Ascending aorta (tissue), 2 donors: ENCODE results near the gene SOX11. TPM values are rescaled to one million over a fixed set of nuclear protein-coding genes. Genes with fewer than 3 reads are reported as not detected.

ENCODE experiments used
- DNase-seq, 2 donors: peaks; one replicate each; pipeline ENCODE4 v3.0.0-alpha.2; 2019; ENCODE audit warnings: low spot score in 2 of 2
- H3K27ac ChIP-seq, 2 donors: fragments of 200-600 bp; sonication (generic); one replicate each; pipeline ENCODE4 v1.5.1; 2016 to 2017; ENCODE audit warnings: mild to moderate bottlenecking in 1 of 2
- H3K27me3 ChIP-seq: fragments of 200-600 bp; sonication (generic); one replicate; pipeline ENCODE4 v1.5.1; 2017
- H3K36me3 ChIP-seq, 2 donors: fragments of 200-600 bp; sonication (generic); one replicate each; pipeline ENCODE4 v1.5.1; 2016
- H3K4me1 ChIP-seq, 2 donors: fragments of 200-600 bp; sonication (generic); one replicate each; pipeline ENCODE4 v1.5.1; 2016 to 2017; ENCODE audit warnings: mild to moderate bottlenecking in 1 of 2
- H3K4me3 ChIP-seq, 2 donors: fragments of 200-600 bp; sonication (generic); one replicate each; pipeline ENCODE4 v1.5.1; 2016 to 2017; ENCODE audit warnings: mild to moderate bottlenecking in 1 of 2
- H3K9me3 ChIP-seq, 2 donors: fragments of 200-600 bp; sonication (generic); one replicate each; pipeline ENCODE4 v1.5.1; 2016
- CTCF ChIP-seq, 3 experiments: fragments of 200-600 bp in 2 of 3; fragments of 450-650 bp in 1 of 3; sonication (generic) in 2 of 3; IDR thresholded peaks; one replicate each; pipeline ENCODE4 v1.5.1; 2016 to 2019; ENCODE audit warnings: antibody characterized with exemption in 3 of 3, mild to moderate bottlenecking in 1 of 3, moderate library complexity in 1 of 3
- intact Hi-C: fragments of 100-400 bp; cut with DNase I; formaldehyde crosslinking; loops from one replicate; pipeline ENCODE4 v1.15.1; 2023
- total RNA-seq: library from RNA; depleted of rRNA; stranded (reverse); fragments of >200 nt; gene quantifications from one replicate; pipeline ENCODE4 v1.1.0, GENCODE V29; 2016

The SOX11 gene
- total RNA-seq, 1 donor from 2014 or later: not detected

- H3K4me1 ChIP-seq: peaks cover 0 to 2% of the 10 kb centered on the region in 2 donors
- DNase-seq: no peak
- no peak overlapping the region for H3K4me3 ChIP-seq
- no peak overlapping the region for H3K27ac ChIP-seq
- peaks cover 16% of the 10 kb centered on the region for H3K27me3 ChIP-seq
- TF ChIP-seq CTCF (IDR thresholded peaks at IDR 0.05): no peak
- intact Hi-C loops: no loop called here
- no peaks in the 10 kb centered on the region for H3K36me3 ChIP-seq
- H3K9me3 ChIP-seq: no peaks in the 10 kb centered on the region
Measured at GRCh38 chr2:5689750-5690149, 2.4 kb upstream of the SOX11 start.

- H3K4me1 ChIP-seq: peaks cover 0 to 2% of the 10 kb centered on the region in 2 donors
- H3K4me3 ChIP-seq: no peak overlapping the region
- DNase-seq: no peak
- H3K9me3 ChIP-seq: no peaks in the 10 kb centered on the region
- H3K36me3 ChIP-seq: no peaks in the 10 kb centered on the region
- H3K27me3 ChIP-seq: peaks cover 16% of the 10 kb centered on the region
- no peak for TF ChIP-seq CTCF (IDR thresholded peaks at IDR 0.05)
- H3K27ac ChIP-seq: no peak overlapping the region
- intact Hi-C loops: no loop called here
Measured at GRCh38 chr2:5690286-5690685, 1.9 kb upstream of the SOX11 start.

GRCh38 chr2:5690718-5691220, 1.4 kb upstream of the SOX11 start:
- no peaks in the 10 kb centered on the region for H3K9me3 ChIP-seq
- peaks cover 16% of the 10 kb centered on the region for H3K27me3 ChIP-seq
- H3K4me1 ChIP-seq: peaks cover 0 to 2% of the 10 kb centered on the region in 2 donors
- H3K36me3 ChIP-seq: no peaks in the 10 kb centered on the region
- intact Hi-C loops: no loop called here
- no peak for TF ChIP-seq CTCF (IDR thresholded peaks at IDR 0.05)
- DNase-seq: no peak
- peak overlapping the region in 1 of 2 donors; percentile 38 for H3K4me3 ChIP-seq
- H3K27ac ChIP-seq: no peak overlapping the region

GRCh38 chr2:5691221-5691984, 781 bp upstream of the SOX11 start:
- intact Hi-C loops: no loop called here
- Histone ChIP-seq H3K27me3 (peaks cover 16% of the 10 kb centered on the region), H3K4me1 (peaks cover 0 to 2% of the 10 kb centered on the region in 2 donors), H3K4me3 (peak overlapping the region; percentile 26 to 38), H3K27ac (no peak overlapping the region), H3K36me3 (no peaks in the 10 kb centered on the region), H3K9me3 (no peaks in the 10 kb centered on the region)
- TF ChIP-seq CTCF (IDR thresholded peaks at IDR 0.05): no peak
- DNase-seq: no peak

- Histone ChIP-seq H3K4me1 (peaks cover 0 to 8% of the 10 kb centered on the region in 2 donors), H3K9me3 (no peaks in the 10 kb centered on the region), H3K36me3 (no peaks in the 10 kb centered on the region), H3K27ac (no peak overlapping the region), H3K27me3 (peaks cover 16% of the 10 kb centered on the region), H3K4me3 (peak overlapping the region; percentile 22 to 27)
- no peak for TF ChIP-seq CTCF (IDR thresholded peaks at IDR 0.05)
- no peak for DNase-seq
- intact Hi-C loops: no loop called here
Measured at GRCh38 chr2:5692561-5693286, 540 bp downstream of the SOX11 start.
